HL-60 (cell line): ENCODE results near the gene OGFOD3.

Experiments used
- DNase-seq, 2 experiments: peaks; one replicate each; pipeline ENCODE4 v3.0.0-alpha.2; 2010 to 2020; ENCODE audit warnings: low read depth in 1 of 2, low spot score in 1 of 2
- H3K27ac ChIP-seq: fragments of 250-450 bp; sonication (Bioruptor Pico); replicated peaks from 2 replicates; pipeline ENCODE4 v1.5.1; 2020; ENCODE audit warnings: mild to moderate bottlenecking, moderate library complexity
- H3K27me3 ChIP-seq: fragments of 250-450 bp; sonication (Bioruptor Pico); 2 replicates; pipeline ENCODE4 v1.5.1; 2021; ENCODE audit warnings: mild to moderate bottlenecking, moderate library complexity; ENCODE audit not compliant: insufficient read depth, poor library complexity, severe bottlenecking
- H3K4me3 ChIP-seq: replicated peaks from 2 replicates; pipeline ENCODE4 v1.5.1; 2011; ENCODE audit warnings: mild to moderate bottlenecking, control low read depth, low read length; ENCODE audit not compliant: insufficient read depth
- CTCF ChIP-seq: IDR thresholded peaks from one replicate; pipeline ENCODE4 v1.5.1; 2011; ENCODE audit warnings: low read length, control low read depth, inconsistent platforms; ENCODE audit not compliant: insufficient read depth
- GABPA ChIP-seq: IDR thresholded peaks from 2 replicates; pipeline ENCODE4 v1.6.1; 2012; ENCODE audit warnings: low read depth
- POLR2AphosphoS5 ChIP-seq: IDR thresholded peaks from 2 replicates; pipeline ENCODE4 v1.6.1; 2012; ENCODE audit warnings: low read depth
- REST ChIP-seq: IDR thresholded peaks from 2 replicates; pipeline ENCODE4 v1.6.1; 2012; ENCODE audit warnings: low read depth; ENCODE audit not compliant: insufficient replicate concordance
- SPI1 ChIP-seq: IDR thresholded peaks from 2 replicates; pipeline ENCODE4 v1.6.1; 2012; ENCODE audit warnings: low read depth, mild to moderate bottlenecking, borderline replicate concordance

Gene OGFOD3

GRCh38 chr17:82439829-82440365 lies 21.5 kb upstream of the OGFOD3 start:
- Histone ChIP-seq H3K4me3 (no peak overlapping the region), H3K27me3 (no peaks in the 10 kb centered on the region), H3K27ac (peak overlapping the region; percentile 77)
- TF ChIP-seq REST: no peak
- TF ChIP-seq SPI1: no peak
- TF ChIP-seq GABPA: no peak
- TF ChIP-seq POLR2AphosphoS5: no peak
- TF ChIP-seq CTCF: no peak
- no peak for DNase-seq

DNA sequence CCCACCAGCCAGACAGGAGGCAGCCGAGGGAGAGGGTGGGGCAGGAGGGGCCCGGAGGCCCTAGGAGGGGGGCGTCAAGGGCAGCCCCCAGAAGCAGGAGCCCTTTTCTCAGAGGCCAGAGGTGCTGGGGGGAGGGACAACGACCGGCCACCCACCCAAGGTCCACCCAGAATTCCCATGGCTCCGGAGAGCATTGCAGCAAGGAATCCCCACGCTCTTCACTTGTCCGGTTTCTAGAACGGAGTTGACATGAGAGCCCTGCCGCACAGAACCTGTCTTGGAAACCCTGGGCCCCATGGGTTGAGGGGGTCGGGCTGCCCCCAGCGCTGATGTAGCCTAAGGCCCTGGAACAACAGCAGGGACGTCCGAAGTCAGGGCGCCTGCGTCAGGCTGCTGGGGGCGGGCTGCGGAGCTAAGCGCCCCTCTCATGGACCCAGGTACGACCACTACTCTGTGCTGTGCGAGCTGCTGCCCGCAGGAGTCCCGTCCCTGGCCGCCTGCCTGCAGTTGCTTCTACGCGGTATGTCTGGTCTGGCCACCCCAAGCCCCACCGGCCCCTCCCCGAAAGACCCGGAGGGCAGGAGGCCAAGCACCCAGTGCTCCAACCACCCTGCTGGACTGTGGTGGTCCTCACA lies 20.9 kb upstream of the OGFOD3 start:
- H3K4me3 ChIP-seq: no peak overlapping the region
- H3K27me3 ChIP-seq: no peaks in the 10 kb centered on the region
- no peak overlapping the region for H3K27ac ChIP-seq
- no peak for DNase-seq
- TF ChIP-seq CTCF (no peak), POLR2AphosphoS5 (no peak), REST (no peak), SPI1 (no peak), GABPA (no peak)

DNA sequence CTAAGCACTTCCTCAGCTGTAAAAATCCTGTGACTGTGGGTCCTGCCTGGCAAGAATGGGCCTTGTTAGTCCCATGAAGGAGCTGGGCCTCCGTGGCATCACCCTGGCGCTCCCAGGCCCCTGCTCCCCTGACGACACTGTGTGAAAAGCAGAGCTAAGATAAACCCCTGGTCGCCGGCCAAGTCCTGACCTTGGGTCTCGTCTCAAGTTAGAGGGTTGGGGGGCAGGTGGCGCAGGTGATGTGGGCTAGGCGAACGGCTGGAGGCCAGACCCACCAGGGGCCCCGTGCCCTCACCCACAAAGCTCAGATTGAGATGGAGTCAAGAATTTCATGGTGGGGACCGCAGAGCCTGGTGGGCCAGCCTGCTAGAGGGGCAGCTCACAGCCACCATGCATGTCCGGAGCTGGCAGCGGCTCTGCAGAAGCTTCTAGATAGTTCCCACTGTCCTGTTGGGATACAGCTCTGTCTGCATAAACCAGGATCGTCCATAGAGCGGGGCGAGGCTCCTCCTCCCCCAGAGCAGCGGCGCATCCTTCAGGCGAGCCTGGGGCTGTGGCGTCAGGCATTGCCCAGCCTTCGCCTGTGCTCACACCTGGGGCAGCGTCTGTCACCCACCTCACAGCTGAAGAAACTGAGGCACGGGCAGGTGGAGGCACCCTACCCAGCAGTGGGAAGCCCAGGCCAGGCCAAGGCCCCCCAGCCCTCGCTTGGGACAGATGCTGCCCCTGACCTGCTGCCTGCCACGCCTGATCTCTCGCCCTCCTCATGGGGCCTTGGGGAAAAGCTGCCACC lies 20.2 kb upstream of the OGFOD3 start:
- no peak overlapping the region for H3K27ac ChIP-seq
- H3K27me3 ChIP-seq: no peaks in the 10 kb centered on the region
- H3K4me3 ChIP-seq: no peak overlapping the region
- no peak for TF ChIP-seq REST
- no peak for TF ChIP-seq POLR2AphosphoS5
- no peak for TF ChIP-seq GABPA
- no peak for TF ChIP-seq SPI1
- TF ChIP-seq CTCF: no peak
- no peak for DNase-seq
